A673 (cell line): ENCODE measurements around the gene BPTF.

Source experiments
- EZH2 ChIP-seq: fragments of 200-600 bp; sonication (generic); IDR thresholded peaks from 2 replicates; pipeline ENCODE4 v1.6.1; 2017; ENCODE audit warnings: borderline replicate concordance, low read depth, mild to moderate bottlenecking, mixed read lengths, antibody characterized with exemption, low read length; ENCODE audit not compliant: poor library complexity, severe bottlenecking
- TF ChIP-seq, protein P1 (sequence below): fragments of 300-800, 200-600 bp; sonication (generic); conservative IDR thresholded peaks from 2 replicates; pipeline ENCODE4 v1.5.1; 2017; ENCODE audit warnings: low read depth, mild to moderate bottlenecking, antibody characterized with exemption, low read length, moderate library complexity, mixed read lengths

DNA sequence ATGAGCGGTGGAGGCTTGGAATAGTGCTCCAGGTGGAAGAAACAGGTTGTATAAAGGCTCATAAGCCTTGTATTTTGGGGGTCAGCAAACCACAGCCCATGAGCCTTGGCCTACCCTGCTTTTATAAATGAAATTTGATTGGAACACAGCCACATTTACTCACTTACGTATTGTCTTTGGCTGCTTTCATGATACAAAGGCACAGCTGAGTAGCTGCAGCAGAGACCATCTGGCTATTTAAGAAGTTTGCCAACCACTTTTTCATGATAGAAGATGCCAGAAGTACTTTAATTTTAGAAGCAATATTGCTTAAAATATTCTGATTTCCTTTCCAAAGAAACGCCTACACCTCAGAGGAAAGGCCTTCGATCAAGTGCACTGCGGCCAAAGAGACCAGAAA is 97.2 kb downstream of the BPTF start:
- TF ChIP-seq, protein P1, sequence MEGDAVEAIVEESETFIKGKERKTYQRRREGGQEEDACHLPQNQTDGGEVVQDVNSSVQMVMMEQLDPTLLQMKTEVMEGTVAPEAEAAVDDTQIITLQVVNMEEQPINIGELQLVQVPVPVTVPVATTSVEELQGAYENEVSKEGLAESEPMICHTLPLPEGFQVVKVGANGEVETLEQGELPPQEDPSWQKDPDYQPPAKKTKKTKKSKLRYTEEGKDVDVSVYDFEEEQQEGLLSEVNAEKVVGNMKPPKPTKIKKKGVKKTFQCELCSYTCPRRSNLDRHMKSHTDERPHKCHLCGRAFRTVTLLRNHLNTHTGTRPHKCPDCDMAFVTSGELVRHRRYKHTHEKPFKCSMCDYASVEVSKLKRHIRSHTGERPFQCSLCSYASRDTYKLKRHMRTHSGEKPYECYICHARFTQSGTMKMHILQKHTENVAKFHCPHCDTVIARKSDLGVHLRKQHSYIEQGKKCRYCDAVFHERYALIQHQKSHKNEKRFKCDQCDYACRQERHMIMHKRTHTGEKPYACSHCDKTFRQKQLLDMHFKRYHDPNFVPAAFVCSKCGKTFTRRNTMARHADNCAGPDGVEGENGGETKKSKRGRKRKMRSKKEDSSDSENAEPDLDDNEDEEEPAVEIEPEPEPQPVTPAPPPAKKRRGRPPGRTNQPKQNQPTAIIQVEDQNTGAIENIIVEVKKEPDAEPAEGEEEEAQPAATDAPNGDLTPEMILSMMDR: no peak
- no peak for TF ChIP-seq EZH2
